Inflammatory macrophage treated with lipopolysaccharide for 1 hour (primary cell): ENCODE data around the gene RUNX3.

ENCODE experiments used
- DNase-seq, 2 donors: peaks; one replicate each; pipeline ENCODE4 v3.0.0-alpha.2; 2020 to 2022

Gene RUNX3

DNA sequence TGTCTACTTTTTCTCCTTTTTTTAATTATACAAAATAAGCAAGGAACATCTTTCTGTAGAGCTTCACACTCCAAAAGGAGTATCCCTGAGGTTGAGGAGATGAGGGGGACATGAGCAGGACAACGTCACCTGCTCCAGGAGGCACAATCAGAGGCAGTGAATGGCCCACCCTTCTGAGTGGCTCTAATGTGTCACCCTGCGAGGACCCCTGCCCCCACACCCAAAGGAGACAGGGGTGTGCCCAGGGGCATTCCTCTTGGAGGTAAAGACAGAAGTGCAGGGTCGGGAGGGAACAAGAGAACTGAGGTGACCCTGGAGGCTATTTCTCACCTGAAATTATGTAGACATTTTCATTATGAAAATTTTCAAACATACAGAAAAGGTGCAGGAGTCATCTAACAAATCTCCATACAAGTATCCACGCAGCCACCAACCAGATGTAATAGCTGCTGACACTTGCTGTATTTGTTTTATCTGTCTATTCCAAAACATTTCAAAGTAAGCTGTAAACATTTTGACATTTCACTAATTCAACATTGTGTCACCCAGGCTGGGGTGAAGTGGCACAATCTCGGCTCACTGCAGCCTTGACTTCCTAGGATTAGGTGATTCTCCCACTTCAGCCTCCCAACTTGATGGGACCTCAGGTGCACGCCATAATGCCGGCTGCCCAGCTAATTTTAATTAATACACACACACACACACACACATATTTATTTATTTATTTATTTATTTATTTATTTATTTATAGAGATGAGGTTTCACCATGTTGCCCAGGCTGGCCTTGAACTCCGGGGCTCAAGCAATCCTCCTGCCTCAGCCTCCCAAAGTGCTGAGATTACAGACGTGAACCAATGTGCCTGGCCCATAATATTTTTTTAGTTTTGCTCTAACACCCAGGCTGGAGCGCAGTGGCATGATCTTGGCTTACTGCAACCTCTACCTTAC lies 70.7 kb downstream of the RUNX3 start:
- no peak for DNase-seq

DNA sequence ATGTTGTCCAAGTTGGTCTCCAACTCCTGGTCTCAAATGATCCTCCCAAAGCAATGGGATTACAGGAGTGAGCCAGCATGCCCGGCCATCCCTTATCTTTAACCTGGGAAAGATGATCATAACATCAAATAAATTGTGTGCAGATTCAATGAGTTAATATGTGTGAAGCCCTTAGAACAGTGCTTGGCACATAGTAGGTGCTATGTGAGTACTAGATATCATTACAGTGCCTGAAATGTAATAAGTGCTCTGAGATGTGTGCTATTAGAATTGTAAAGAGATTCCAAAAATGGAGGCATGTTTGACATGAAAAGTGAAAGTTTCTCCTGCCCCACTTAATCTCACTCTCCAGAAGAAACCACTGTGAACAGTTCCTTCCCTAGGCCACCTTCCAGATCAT lies 71.8 kb downstream of the RUNX3 start:
- DNase-seq = no peak

DNA sequence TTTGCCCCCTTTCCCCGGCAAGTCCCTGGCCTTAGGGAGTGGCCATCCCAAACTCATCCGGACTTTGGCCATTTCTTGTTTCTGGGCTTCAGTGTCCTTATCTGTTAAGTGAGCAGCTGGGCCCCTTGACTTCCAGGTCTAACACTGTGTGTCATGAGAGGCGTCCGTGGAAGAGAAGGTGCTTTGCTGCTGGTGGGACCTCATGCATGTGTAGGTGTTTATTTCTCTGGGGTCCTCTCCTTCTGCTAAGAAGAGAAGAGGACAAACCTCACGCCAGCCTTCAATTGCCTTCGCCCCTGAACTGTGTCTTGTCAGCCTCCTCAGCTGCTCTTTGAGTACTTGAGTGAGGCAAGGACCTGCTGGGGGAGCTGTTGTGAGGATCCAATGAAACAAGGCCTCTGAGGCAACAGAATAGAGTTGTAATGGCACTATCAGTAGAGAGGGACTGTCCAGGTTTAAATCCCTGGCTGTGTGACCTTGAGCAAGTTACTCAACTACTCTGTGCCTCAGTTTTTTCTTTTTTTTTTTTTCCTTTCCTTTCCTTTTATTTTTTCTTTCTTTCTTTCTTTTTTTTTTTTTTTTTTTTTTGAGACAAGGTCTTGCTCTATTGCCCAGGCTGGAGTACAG lies 72.5 kb downstream of the RUNX3 start:
- no peak for DNase-seq

DNA sequence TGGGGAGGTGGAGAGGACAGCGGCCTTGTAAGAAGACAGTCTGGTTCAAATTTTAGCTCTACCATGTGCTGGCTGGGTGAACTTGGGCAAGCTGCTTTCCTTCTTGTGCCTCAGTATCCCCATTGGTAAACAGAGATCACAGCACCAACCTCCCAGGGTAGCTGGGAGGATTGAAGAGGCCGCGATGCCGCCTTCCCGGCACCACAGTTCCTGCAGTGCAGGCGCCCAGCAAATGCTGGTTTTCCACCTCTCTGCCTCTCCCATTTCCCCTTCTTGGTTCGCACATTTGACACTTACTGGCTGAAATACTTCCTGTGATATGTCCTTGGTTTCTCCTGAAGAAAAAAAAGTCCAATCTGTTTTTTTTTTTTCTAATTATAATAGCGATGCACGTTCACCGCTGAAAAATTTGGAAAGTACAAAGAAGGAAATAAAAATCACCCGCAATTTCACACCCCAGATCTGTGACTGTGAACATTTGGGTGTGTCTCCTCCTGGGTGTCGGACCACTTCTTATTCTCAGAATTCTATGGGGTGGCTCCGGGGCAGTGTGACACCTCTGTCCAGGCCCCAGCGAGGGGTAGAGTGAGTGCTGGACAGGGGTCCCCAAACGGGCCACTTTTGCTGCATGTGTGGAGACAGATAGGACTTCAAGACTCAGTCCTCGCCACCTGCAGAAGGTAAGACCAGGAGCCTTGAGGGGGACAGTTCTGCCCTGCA lies 73.1 kb downstream of the RUNX3 start:
- no peak for DNase-seq

DNA sequence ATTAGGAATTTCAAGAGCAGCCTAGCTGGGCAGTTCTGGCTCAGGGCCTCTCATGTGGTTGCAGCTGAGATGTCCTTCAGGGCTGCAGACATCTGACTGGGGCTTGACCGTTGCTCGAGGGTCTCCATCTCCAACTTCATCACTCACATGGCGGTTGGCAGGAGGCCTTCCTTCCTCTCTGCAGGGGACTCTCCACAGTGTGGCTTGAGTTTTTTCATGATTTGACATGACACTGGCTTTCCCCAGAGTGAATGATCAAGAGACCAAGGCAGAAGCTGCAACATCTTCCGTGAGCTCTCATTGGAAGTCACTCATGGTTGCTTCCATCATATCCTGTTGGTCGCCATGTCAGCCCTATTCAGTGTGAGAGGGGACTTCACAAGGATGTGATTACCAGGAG lies 74.6 kb downstream of the RUNX3 start:
- no peak for DNase-seq

DNA sequence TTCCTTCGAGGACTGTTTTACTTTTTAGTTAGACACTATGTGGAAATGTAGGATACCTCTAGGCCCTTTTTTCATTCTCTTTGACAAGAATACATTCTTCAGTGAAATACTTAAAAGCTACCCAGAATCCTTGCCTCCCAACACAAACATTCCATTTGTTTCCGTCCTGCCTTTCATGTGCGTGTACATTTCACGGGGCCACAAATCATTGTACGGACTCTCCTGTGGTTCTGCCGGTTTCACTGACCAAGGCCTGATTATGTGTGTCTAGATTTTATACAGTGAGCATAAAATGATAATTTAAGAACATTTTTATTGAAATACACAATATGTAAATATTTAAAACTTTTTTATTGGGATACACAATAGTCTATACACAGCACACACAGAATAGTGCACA lies 76.4 kb downstream of the RUNX3 start:
- DNase-seq = no peak

DNA sequence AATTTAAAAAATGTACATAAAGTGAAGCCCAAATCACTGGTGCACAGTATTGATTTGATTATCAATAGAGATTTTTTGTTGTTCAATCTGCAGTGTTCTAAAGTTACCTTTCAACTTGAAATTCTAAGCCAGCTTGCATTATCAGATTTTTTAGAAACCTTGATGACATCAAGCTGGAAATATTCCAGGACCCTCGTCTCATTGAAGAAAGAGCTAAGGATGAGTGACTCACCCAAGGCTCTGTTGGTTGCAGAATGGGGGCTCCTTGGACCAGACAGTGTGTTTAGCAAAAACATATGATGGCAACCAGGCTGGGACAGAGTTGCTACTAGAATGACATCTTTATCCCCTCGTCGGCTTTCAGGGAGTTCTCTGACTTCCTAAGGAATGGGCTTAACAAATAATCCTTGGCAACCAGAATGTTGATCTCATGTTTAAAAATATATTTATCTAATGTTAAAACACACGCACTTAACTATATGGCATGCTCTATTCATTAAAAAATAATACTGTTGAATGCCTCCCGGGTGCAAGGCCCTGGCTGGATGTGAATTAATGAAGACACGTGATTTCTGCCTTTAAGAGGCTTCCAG lies 79.7 kb downstream of the RUNX3 start:
- no peak for DNase-seq

DNA sequence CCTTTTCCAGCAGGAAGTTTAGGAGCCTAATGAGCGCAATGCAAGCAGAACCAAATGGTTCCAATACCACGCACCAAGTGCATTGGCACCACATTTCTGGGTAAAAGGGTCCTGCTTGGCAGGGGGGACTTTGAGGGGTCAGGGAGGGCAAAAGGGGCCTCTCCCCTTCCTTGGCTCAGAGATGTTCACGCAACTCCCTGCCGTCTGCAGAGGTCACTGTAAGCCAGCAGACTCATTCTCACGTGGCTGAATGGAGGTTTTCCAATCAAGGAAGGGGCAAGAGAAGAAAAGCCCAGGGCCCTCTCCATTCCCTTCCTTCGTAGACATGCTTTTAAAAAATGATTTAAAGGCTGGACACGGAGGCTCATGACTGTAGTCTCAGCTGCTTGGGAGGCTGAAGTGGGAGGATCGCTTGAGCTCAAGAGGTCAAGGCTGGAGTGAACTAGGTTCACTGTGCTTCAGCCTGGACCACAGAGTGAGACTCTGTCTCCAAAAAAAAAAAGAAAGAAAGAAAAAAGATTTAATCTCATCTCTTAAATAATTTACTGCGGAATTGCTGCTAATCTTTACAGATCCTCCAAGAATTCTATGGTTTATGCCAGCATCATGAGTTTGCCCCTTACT lies 80.3 kb downstream of the RUNX3 start:
- DNase-seq = peak; percentile 44 to 62
